Thoracic aorta (tissue), 2 donors: ENCODE measurements around the gene FGGY. TPM values are rescaled to one million over a fixed set of nuclear protein-coding genes. Genes with fewer than 3 reads are reported as not detected.

ENCODE experiments used
- ATAC-seq: fragments of 150-250 bp; one replicate; pipeline ENCODE4 v1.8.0; 2017; ENCODE audit warnings: low read depth; ENCODE audit not compliant: insufficient number of reproducible peaks, low FRiP score
- DNase-seq: peaks from one replicate; pipeline ENCODE4 v3.0.0-alpha.2; 2020; ENCODE audit warnings: low spot score
- H3K27ac ChIP-seq, 2 donors: fragments of 200-600 bp; sonication (generic); 1 replicate in 1 of 2; 2 replicates in 1 of 2; pipeline ENCODE4 v1.5.1; 2016; ENCODE audit warnings: mild to moderate bottlenecking in 2 of 2, moderate library complexity in 2 of 2
- H3K27me3 ChIP-seq: fragments of 200-600 bp; sonication (generic); replicated peaks from 2 replicates; pipeline ENCODE4 v1.6.0; 2016; ENCODE audit warnings: mild to moderate bottlenecking; ENCODE audit not compliant: insufficient read depth
- H3K36me3 ChIP-seq: fragments of 200-600 bp; sonication (generic); one replicate; pipeline ENCODE4 v1.5.1; 2016
- H3K4me1 ChIP-seq, 2 donors: fragments of 200-600 bp; sonication (generic); 1 replicate in 1 of 2; 2 replicates in 1 of 2; pipeline versions ENCODE4 v1.5.1 to v1.6.0; 2016; ENCODE audit warnings: low read depth in 2 of 2, mild to moderate bottlenecking in 1 of 2; ENCODE audit not compliant: control insufficient read depth in 1 of 2
- H3K4me3 ChIP-seq: fragments of 200-600 bp; sonication (generic); 2 replicates; pipeline ENCODE4 v1.5.1; 2016; ENCODE audit warnings: mild to moderate bottlenecking
- H3K9me3 ChIP-seq: fragments of 200-600 bp; sonication (generic); 2 replicates; pipeline ENCODE4 v1.5.1; 2016
- total RNA-seq, 2 donors: library from RNA; depleted of rRNA; stranded (reverse); fragments of >200 nt; gene quantifications; one replicate each; pipeline versions ENCODE4 v1.1.0 to v1.2.3, GENCODE V29; 2016
- TF ChIP-seq, protein P1 (sequence below): fragments of 200-600 bp; sonication (generic); IDR thresholded peaks from one replicate; pipeline ENCODE4 v1.5.1; 2019; ENCODE audit warnings: antibody characterized with exemption

The FGGY gene
- total RNA-seq, 2 donors from 2014 or later: 6.5 to 9.9 TPM

DNA sequence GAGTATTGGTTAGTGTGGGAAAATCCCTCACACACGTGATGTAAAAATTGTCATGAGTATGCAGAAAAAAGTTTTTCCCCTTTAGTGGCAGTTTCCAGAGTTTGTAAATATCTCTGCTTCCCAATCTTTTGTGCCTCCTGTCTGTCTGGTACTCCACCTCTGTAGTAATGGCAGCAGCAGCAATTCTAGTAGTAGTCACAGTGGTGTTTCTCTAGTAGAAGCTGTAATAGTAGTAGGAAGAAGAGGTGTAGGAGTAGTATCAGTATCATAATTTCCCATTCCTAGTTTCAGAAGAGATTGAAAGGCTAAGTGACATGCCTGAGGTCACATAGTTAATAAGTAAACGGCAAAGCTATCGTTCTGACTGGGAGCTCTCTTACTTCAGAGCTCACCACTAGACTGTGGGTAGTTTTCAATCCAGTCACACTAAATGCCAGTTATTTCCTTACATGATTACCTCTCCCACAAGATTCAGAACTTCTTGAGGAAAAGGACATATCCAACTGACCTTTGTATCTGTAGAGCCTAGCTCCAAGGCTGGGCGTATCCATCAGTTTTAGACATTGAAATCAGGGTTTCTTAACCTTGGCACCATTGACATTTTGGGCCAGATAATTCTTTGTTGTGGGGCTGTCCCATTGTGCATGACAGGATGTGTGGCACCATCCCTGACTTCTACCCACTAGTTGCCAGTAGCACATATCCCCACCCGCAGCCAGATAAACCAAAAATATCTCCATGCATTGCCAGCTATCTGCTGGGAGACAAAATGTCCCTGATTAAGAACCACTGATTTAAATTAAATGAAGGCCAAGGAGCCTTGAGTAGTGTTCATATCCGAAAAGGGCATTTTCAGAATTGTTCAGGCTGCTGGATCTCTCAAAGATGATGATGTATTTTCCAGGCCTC, 135.9 kb downstream of the FGGY start:
- Histone ChIP-seq H3K27ac (peak overlapping the region; percentile 71 to 73), H3K4me3 (no peak overlapping the region), H3K36me3 (no peaks in the 10 kb centered on the region), H3K27me3 (no peaks in the 10 kb centered on the region), H3K4me1 (peaks cover 15 to 44% of the 10 kb centered on the region in 2 donors), H3K9me3 (no peaks in the 10 kb centered on the region)
- ATAC-seq: no peak
- TF ChIP-seq, protein P1, sequence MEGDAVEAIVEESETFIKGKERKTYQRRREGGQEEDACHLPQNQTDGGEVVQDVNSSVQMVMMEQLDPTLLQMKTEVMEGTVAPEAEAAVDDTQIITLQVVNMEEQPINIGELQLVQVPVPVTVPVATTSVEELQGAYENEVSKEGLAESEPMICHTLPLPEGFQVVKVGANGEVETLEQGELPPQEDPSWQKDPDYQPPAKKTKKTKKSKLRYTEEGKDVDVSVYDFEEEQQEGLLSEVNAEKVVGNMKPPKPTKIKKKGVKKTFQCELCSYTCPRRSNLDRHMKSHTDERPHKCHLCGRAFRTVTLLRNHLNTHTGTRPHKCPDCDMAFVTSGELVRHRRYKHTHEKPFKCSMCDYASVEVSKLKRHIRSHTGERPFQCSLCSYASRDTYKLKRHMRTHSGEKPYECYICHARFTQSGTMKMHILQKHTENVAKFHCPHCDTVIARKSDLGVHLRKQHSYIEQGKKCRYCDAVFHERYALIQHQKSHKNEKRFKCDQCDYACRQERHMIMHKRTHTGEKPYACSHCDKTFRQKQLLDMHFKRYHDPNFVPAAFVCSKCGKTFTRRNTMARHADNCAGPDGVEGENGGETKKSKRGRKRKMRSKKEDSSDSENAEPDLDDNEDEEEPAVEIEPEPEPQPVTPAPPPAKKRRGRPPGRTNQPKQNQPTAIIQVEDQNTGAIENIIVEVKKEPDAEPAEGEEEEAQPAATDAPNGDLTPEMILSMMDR: no peak
- DNase-seq: no peak

DNA sequence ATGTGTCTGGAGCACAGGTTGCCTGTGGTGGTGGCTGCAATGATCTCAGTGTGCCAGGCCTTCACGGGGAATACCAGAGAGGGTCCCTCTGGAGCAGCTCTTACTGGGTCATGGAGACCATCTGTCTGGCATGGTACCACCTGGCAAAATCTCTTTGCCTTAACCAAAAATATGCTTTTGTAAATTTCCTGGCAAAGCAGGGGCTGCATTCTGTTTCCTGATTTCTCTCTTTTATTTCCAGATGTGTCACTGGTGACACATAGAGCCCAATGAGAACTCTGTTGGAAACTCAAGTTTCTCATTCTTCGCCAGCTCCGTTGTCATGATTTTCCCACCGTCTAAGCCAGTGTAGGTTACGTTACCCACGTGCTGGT, 136.5 kb downstream of the FGGY start:
- ATAC-seq (peak; percentile 49), DNase-seq (no peak)
- Histone ChIP-seq H3K4me3 (no peak overlapping the region), H3K27me3 (no peaks in the 10 kb centered on the region), H3K36me3 (no peaks in the 10 kb centered on the region), H3K4me1 (peaks cover 15 to 50% of the 10 kb centered on the region in 2 donors), H3K27ac (peak overlapping the region; percentile 71 to 73), H3K9me3 (no peaks in the 10 kb centered on the region)
- TF ChIP-seq, protein P1: no peak

DNA sequence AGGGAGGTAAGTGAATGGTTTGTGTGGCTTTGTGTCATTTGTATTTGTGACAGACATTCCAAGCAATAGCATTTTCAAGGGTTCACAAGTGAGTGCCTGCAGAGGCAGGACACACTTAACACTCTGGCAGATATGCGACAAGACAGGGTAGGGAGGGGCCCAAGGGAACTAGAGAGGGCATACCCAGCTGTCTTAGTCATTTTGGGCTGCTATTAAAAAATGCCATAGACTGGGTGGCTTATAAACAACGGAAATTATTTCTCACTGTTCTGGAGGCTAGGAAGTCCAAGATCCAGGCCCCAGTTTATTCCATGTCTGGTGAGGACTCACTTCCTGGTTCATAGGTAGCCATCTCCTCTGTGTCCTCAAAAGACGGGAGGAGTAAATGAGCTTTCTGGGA, 137.4 kb downstream of the FGGY start:
- no peaks in the 10 kb centered on the region for H3K9me3 ChIP-seq
- H3K27ac ChIP-seq: peak overlapping the region; percentile 71 to 73
- DNase-seq: no peak
- peaks cover 15 to 52% of the 10 kb centered on the region in 2 donors for H3K4me1 ChIP-seq
- H3K4me3 ChIP-seq: no peak overlapping the region
- peak; percentile 54 for ATAC-seq
- no peaks in the 10 kb centered on the region for H3K27me3 ChIP-seq
- TF ChIP-seq, protein P1: no peak
- H3K36me3 ChIP-seq: no peaks in the 10 kb centered on the region

DNA sequence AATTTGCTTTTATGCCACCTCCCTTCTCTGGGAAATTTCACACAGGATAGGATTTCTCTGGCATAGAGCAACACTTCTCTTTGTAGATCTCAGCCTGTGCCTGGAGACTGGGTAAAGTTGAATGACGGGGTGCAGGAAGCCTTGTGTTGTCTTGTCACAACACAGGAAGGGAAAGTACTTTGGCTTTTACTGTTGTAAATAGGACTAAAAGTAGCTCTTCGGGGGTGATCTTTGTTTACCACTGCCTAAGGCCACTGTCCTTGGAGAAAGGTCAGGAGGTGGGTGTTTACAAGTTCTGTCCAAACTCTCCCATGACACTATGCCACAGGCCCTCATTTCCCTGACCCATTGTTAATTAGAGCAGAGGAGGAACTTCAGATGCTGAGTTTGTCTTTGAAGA, 139.7 kb downstream of the FGGY start:
- peaks cover 11 to 46% of the 10 kb centered on the region in 2 donors for H3K4me1 ChIP-seq
- no peak overlapping the region for H3K27ac ChIP-seq
- H3K36me3 ChIP-seq: no peaks in the 10 kb centered on the region

DNA sequence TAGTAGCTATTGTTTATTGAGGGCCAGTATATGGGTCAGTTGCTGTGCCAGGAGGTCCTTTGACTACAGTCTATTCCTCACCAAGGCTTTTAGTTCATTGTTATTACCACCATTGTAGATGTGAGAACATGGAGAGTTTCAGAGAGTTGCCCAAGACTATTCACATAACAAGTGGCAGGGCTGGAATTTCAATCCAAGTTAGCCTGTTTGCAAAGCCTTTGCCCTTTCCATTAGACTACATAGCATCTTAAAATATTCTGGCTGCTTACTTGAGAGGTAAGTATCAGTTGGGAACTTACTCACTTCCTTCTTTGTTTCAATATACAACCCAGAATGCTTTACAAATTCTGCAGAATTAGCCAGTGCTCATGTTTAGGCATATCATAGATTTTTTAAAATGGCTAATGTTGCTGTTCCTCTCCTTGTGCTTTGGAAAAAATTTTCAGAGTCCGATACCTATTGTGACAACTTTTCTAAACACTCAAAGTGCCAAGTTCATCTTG, 141.2 kb downstream of the FGGY start:
- Histone ChIP-seq H3K27ac (peak overlapping the region in 1 of 2 donors; percentile 7), H3K9me3 (no peaks in the 10 kb centered on the region), H3K4me3 (no peak overlapping the region), H3K27me3 (no peaks in the 10 kb centered on the region), H3K4me1 (peaks cover 6 to 32% of the 10 kb centered on the region in 2 donors), H3K36me3 (no peaks in the 10 kb centered on the region)
- TF ChIP-seq, protein P1: no peak
- ATAC-seq (no peak), DNase-seq (no peak)

More for the DNA sequence above, 139.7 kb downstream of the FGGY start:
- DNase-seq (no peak), ATAC-seq (no peak)
- H3K27me3 ChIP-seq: no peaks in the 10 kb centered on the region
- TF ChIP-seq, protein P1: no peak
- H3K4me3 ChIP-seq: no peak overlapping the region
- no peaks in the 10 kb centered on the region for H3K9me3 ChIP-seq
